ENCODE data around the gene THSD7A.

Gene THSD7A

DNA sequence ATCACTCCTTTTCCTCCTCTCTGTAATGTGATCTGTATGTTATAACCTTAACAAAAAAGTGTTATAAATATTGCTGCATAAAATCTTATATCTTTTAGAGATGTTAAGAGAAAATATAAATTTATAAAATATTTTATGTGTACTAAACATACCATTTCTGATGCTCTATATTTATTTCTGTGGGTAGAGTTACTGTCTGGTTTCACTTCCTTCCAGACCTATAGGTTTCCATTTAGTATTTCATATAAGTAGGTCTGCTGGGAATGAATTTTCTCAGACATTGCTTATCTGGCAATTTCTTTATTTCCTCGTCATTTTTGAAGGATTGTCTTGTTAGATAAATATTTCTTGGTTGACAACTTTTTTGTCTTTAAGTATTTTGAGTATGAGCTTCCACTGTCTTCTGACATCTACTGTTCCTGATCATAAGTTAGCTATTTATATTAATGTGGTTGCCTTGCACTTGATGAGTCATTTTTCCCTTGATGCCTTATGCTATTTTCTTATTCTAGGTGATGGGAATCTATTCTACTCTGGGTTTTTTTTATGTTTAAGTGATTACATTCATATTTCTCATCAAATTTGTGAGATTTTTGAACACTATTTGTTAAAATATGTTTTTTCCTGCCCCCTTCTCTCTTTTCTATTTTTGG is 11.2 kb upstream of the THSD7A start:
- Histone ChIP-seq H3K27me3 (replicated peaks; ENCODE audit: control insufficient read depth, insufficient read depth, low read length) (no peaks in the 10 kb centered on the region), H3K4me3 (ENCODE audit: low read length) (no peak overlapping the region), H3K9ac (ENCODE audit: low read length) (no peak overlapping the region), H3K36me3 (ENCODE audit: control insufficient read depth, insufficient read depth, low read length, severe bottlenecking) (no peaks in the 10 kb centered on the region), H3K4me1 (ENCODE audit: control insufficient read depth, insufficient read depth, low read length) (peaks cover 24% of the 10 kb centered on the region), H3K9me3 (ENCODE audit: control insufficient read depth, low read length) (no peaks in the 10 kb centered on the region)
- no peak for DNase-seq (ENCODE audit: low read depth)

GRCh38 chr7:11841657-11842056 is 9.7 kb upstream of the THSD7A start:
- H3K36me3 ChIP-seq (ENCODE audit: control insufficient read depth, insufficient read depth, low read length, severe bottlenecking) = no peaks in the 10 kb centered on the region
- no peak overlapping the region for H3K9ac ChIP-seq (ENCODE audit: low read length)
- H3K27me3 ChIP-seq (replicated peaks; ENCODE audit: control insufficient read depth, insufficient read depth, low read length) = no peaks in the 10 kb centered on the region
- no peaks in the 10 kb centered on the region for H3K9me3 ChIP-seq (ENCODE audit: control insufficient read depth, low read length)
- peaks cover 8% of the 10 kb centered on the region for H3K4me1 ChIP-seq (ENCODE audit: control insufficient read depth, insufficient read depth, low read length)
- DNase-seq (ENCODE audit: low read depth) = no peak
- no peak overlapping the region for H3K4me3 ChIP-seq (ENCODE audit: low read length)

DNA sequence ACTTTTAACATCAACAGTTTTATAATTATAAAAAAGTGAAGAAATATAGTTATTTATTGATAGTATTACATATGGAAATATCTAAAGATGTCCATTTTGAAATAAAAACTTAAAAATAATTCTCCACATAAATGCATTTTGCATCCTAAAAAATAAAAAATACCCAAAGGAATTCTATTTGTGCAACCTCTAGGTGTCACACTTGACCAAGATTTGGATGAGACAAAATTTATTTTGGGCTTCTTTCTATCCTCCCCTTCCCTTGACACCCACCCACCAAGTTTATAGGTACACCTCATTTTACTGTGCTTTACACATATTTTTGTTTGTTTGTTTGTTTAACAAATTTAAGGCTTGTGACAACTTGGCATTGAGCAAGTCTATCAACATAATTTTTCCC is 3.3 kb upstream of the THSD7A start:
- H3K4me3 ChIP-seq (ENCODE audit: low read length) = no peak overlapping the region
- DNase-seq (ENCODE audit: low read depth) = peak; percentile 35
- no peaks in the 10 kb centered on the region for H3K9me3 ChIP-seq (ENCODE audit: control insufficient read depth, low read length)
- no peak overlapping the region for H3K9ac ChIP-seq (ENCODE audit: low read length)
- H3K36me3 ChIP-seq (ENCODE audit: control insufficient read depth, insufficient read depth, low read length, severe bottlenecking) = no peaks in the 10 kb centered on the region
- H3K27me3 ChIP-seq (replicated peaks; ENCODE audit: control insufficient read depth, insufficient read depth, low read length) = no peaks in the 10 kb centered on the region
- H3K4me1 ChIP-seq (ENCODE audit: control insufficient read depth, insufficient read depth, low read length) = peaks cover 4% of the 10 kb centered on the region

DNA sequence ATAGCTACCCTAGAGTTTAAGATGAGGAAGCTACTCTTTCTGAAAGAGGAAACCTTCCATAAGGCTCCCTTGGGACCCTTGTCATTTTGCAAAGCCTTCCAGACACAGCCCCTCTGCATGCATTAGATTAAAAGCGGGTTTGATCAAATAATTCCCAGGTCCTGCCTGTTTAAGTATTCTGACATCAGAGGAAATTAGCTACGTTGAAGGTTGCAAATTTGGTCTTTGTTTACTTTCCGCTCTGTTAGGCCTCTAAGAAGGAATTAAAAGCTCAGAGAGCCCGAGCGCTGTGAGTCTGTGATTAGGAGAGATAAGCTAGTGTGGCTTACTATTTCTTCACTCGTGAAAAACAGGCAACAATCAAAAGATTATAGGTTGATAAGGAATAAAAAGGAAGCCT is 1.4 kb upstream of the THSD7A start:
- DNase-seq (ENCODE audit: low read depth) = no peak
- no peaks in the 10 kb centered on the region for H3K27me3 ChIP-seq (replicated peaks; ENCODE audit: control insufficient read depth, insufficient read depth, low read length)
- no peak overlapping the region for H3K9ac ChIP-seq (ENCODE audit: low read length)
- no peaks in the 10 kb centered on the region for H3K36me3 ChIP-seq (ENCODE audit: control insufficient read depth, insufficient read depth, low read length, severe bottlenecking)
- H3K4me3 ChIP-seq (ENCODE audit: low read length) = no peak overlapping the region
- no peaks in the 10 kb centered on the region for H3K9me3 ChIP-seq (ENCODE audit: control insufficient read depth, low read length)
- peaks cover 4% of the 10 kb centered on the region for H3K4me1 ChIP-seq (ENCODE audit: control insufficient read depth, insufficient read depth, low read length)

GRCh38 chr7:11831156-11831735 is 752 bp downstream of the THSD7A start:
- peak overlapping the region; percentile 47 for H3K9ac ChIP-seq (ENCODE audit: low read length)
- H3K9me3 ChIP-seq (ENCODE audit: control insufficient read depth, low read length) = no peaks in the 10 kb centered on the region
- H3K27me3 ChIP-seq (replicated peaks; ENCODE audit: control insufficient read depth, insufficient read depth, low read length) = no peaks in the 10 kb centered on the region
- peak; percentile 17 for DNase-seq (ENCODE audit: low read depth)
- peak overlapping the region; percentile 86 for H3K4me3 ChIP-seq (ENCODE audit: low read length)
- peaks cover 4% of the 10 kb centered on the region for H3K4me1 ChIP-seq (ENCODE audit: control insufficient read depth, insufficient read depth, low read length)
- H3K36me3 ChIP-seq (ENCODE audit: control insufficient read depth, insufficient read depth, low read length, severe bottlenecking) = no peaks in the 10 kb centered on the region

DNA sequence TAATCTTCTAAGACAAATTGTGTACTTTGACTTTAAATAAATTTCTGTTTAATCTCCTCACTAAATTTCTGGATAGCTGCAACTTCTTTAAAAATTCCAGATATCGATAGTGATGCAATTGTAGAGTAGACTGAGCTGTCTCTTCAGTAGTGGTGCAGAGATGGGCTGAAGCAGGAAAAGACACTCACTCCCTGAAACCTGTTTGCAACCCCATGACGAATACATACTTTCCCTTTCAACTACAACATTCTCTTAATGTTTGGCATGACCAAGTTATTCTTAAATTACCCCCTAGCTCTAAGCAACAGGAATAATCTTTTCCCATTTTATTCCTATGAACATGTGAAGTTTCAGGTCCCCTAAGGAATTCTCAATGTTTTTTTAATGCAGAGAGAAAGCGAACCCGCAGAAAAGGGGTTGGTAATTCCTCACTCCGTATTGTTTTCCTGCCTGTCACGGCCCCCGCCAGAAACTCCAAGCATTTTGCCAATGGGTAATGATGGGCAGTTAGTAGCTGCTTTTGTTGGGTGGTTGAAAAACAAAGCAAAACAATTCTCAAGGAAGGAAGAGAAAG is 1.3 kb downstream of the THSD7A start:
- no peaks in the 10 kb centered on the region for H3K36me3 ChIP-seq (ENCODE audit: control insufficient read depth, insufficient read depth, low read length, severe bottlenecking)
- no peaks in the 10 kb centered on the region for H3K27me3 ChIP-seq (replicated peaks; ENCODE audit: control insufficient read depth, insufficient read depth, low read length)
- H3K4me3 ChIP-seq (ENCODE audit: low read length) = peak overlapping the region; percentile 86
- peak overlapping the region; percentile 47 for H3K9ac ChIP-seq (ENCODE audit: low read length)
- no peaks in the 10 kb centered on the region for H3K9me3 ChIP-seq (ENCODE audit: control insufficient read depth, low read length)
- H3K4me1 ChIP-seq (ENCODE audit: control insufficient read depth, insufficient read depth, low read length) = peaks cover 4% of the 10 kb centered on the region
- DNase-seq (ENCODE audit: low read depth) = peak; percentile 3

DNA sequence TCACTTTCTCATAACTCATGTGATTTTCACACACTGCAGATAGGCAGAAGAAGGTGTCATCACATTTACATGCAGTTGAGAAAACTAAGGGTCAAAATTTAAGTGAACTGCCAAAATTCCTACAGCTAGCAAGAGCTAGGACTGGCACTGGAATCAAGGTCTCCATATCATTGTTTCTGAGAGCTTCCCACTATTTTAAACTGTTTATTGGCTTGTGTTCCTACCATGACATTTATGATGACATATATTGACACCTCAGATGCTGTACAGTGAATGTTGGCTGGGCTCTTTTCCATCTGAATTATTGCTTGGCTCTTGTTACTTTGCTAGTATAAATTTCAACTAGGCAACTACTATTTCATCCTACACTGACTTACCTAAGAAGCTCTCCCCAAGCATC is 2.0 kb downstream of the THSD7A start:
- no peak for DNase-seq (ENCODE audit: low read depth)
- Histone ChIP-seq H3K4me1 (ENCODE audit: control insufficient read depth, insufficient read depth, low read length) (peaks cover 4% of the 10 kb centered on the region), H3K9ac (ENCODE audit: low read length) (no peak overlapping the region), H3K27me3 (replicated peaks; ENCODE audit: control insufficient read depth, insufficient read depth, low read length) (no peaks in the 10 kb centered on the region), H3K4me3 (ENCODE audit: low read length) (no peak overlapping the region), H3K9me3 (ENCODE audit: control insufficient read depth, low read length) (no peaks in the 10 kb centered on the region), H3K36me3 (ENCODE audit: control insufficient read depth, insufficient read depth, low read length, severe bottlenecking) (no peaks in the 10 kb centered on the region)

DNA sequence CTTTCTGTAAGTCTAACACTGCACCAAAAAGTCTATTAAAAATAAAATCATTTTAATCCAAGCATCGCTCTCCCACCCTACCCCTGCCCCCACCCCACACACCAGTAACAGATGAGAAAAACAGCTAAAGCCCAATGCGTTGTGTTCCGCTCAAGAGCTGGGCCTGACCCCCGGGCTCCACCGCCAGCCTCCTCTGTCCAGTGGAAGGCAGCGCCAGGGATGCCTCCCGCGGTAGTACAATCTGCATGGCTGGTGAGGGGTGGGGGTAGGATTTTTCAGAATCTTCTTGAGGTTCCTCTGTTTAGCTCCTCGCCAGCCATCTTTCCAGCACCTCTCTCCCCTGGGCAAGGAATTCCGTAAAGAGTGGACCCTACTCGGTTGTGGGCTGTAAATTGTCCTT is 12.1 kb downstream of the THSD7A start:
- H3K36me3 ChIP-seq (ENCODE audit: control insufficient read depth, insufficient read depth, low read length, severe bottlenecking) = no peaks in the 10 kb centered on the region
- H3K4me1 ChIP-seq (ENCODE audit: control insufficient read depth, insufficient read depth, low read length) = no peaks in the 10 kb centered on the region
- H3K27me3 ChIP-seq (replicated peaks; ENCODE audit: control insufficient read depth, insufficient read depth, low read length) = no peaks in the 10 kb centered on the region

GRCh38 chr7:11819271-11819670 is 12.7 kb downstream of the THSD7A start:
- Histone ChIP-seq H3K4me1 (ENCODE audit: control insufficient read depth, insufficient read depth, low read length) (no peaks in the 10 kb centered on the region), H3K9me3 (ENCODE audit: control insufficient read depth, low read length) (no peaks in the 10 kb centered on the region), H3K9ac (ENCODE audit: low read length) (no peak overlapping the region), H3K27me3 (replicated peaks; ENCODE audit: control insufficient read depth, insufficient read depth, low read length) (no peaks in the 10 kb centered on the region), H3K4me3 (ENCODE audit: low read length) (no peak overlapping the region), H3K36me3 (ENCODE audit: control insufficient read depth, insufficient read depth, low read length, severe bottlenecking) (no peaks in the 10 kb centered on the region)
- DNase-seq (ENCODE audit: low read depth) = no peak

More for the DNA sequence above, 12.1 kb downstream of the THSD7A start:
- no peak for DNase-seq (ENCODE audit: low read depth)
- H3K9me3 ChIP-seq (ENCODE audit: control insufficient read depth, low read length) = no peaks in the 10 kb centered on the region
- no peak overlapping the region for H3K9ac ChIP-seq (ENCODE audit: low read length)
- no peak overlapping the region for H3K4me3 ChIP-seq (ENCODE audit: low read length)

GRCh38 chr7:11818281-11818680 is 13.7 kb downstream of the THSD7A start:
- no peak overlapping the region for H3K9ac ChIP-seq (ENCODE audit: low read length)

DNA sequence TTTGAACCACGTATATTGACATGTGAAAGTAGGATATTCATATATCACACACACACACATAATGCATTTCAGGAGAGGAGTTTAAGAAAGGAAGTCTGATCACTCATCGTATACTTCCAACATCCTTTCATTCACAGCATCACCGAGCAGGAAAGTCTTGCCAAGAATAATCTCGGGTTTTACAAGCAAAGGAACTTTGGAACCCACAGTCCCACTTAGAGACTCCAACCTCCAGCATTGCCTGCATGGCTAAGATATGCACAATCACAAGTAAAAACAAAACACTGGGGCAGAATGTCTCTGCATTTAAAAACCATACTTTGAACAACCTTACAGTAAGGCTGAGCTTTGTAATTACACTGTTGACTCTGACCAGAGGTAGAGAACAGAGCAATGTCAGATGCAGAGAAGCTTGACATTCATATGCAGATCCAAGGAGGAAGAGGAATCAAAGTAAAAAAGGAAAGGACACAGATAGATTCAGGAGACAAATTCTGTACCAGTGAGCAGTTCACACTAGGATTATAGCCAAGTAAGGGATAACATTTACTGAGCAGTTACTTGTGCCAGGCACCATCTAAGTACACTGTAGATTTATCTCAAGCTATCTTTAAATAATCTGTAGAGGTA is 14.8 kb downstream of the THSD7A start:
- H3K4me1 ChIP-seq (ENCODE audit: control insufficient read depth, insufficient read depth, low read length) = no peaks in the 10 kb centered on the region
- H3K36me3 ChIP-seq (ENCODE audit: control insufficient read depth, insufficient read depth, low read length, severe bottlenecking) = no peaks in the 10 kb centered on the region
- H3K27me3 ChIP-seq (replicated peaks; ENCODE audit: control insufficient read depth, insufficient read depth, low read length) = no peaks in the 10 kb centered on the region
- no peak overlapping the region for H3K9ac ChIP-seq (ENCODE audit: low read length)
- DNase-seq (ENCODE audit: low read depth) = no peak
- H3K4me3 ChIP-seq (ENCODE audit: low read length) = no peak overlapping the region
- H3K9me3 ChIP-seq (ENCODE audit: control insufficient read depth, low read length) = no peaks in the 10 kb centered on the region

More at GRCh38 chr7:11818281-11818680, 13.7 kb downstream of the THSD7A start:
- H3K4me1 ChIP-seq (ENCODE audit: control insufficient read depth, insufficient read depth, low read length) = no peaks in the 10 kb centered on the region
- no peak for DNase-seq (ENCODE audit: low read depth)
- no peak overlapping the region for H3K4me3 ChIP-seq (ENCODE audit: low read length)
- no peaks in the 10 kb centered on the region for H3K9me3 ChIP-seq (ENCODE audit: control insufficient read depth, low read length)
- no peaks in the 10 kb centered on the region for H3K27me3 ChIP-seq (replicated peaks; ENCODE audit: control insufficient read depth, insufficient read depth, low read length)
- H3K36me3 ChIP-seq (ENCODE audit: control insufficient read depth, insufficient read depth, low read length, severe bottlenecking) = no peaks in the 10 kb centered on the region
